Suprapubic skin (tissue), 4 donors: ENCODE measurements around the gene TRIM44. TPM values are rescaled to one million over a fixed set of nuclear protein-coding genes. Genes with fewer than 3 reads are reported as not detected.

Experiments
- DNase-seq, 2 donors: peaks; one replicate each; pipeline ENCODE4 v3.0.0-alpha.2; 2019; ENCODE audit warnings: low spot score in 2 of 2
- H3K27ac ChIP-seq: fragments of 200-600 bp; sonication (generic); one replicate; pipeline ENCODE4 v1.5.1; 2019
- H3K27me3 ChIP-seq: fragments of 200-600 bp; sonication (generic); one replicate; pipeline ENCODE4 v1.5.1; 2019
- H3K36me3 ChIP-seq: fragments of 200-600 bp; sonication (generic); one replicate; pipeline ENCODE4 v1.5.1; 2019
- H3K4me1 ChIP-seq: fragments of 200-600 bp; sonication (generic); one replicate; pipeline ENCODE4 v1.5.1; 2019
- H3K4me3 ChIP-seq: fragments of 200-600 bp; sonication (generic); one replicate; pipeline ENCODE4 v1.5.1; 2019; ENCODE audit warnings: mild to moderate bottlenecking
- H3K9me3 ChIP-seq: fragments of 200-600 bp; sonication (generic); one replicate; pipeline ENCODE4 v1.5.1; 2019
- CTCF ChIP-seq, 2 donors: fragments of 200-600 bp in 1 of 2; fragments of 450-650 bp in 1 of 2; sonication (generic) in 1 of 2; IDR thresholded peaks; one replicate each; pipeline ENCODE4 v1.5.1; 2016 to 2019; ENCODE audit warnings: antibody characterized with exemption in 2 of 2, mild to moderate bottlenecking in 1 of 2, moderate library complexity in 1 of 2
- EP300 ChIP-seq: sonication (generic); formaldehyde crosslinking; IDR thresholded peaks from one replicate; pipeline ENCODE4 v1.6.1; 2017; ENCODE audit warnings: antibody characterized with exemption
- POLR2A ChIP-seq, 2 donors: fragments of 450-650 bp; IDR thresholded peaks; one replicate each; pipeline ENCODE4 v1.6.1; 2017; ENCODE audit warnings: antibody characterized with exemption in 2 of 2, mild to moderate bottlenecking in 2 of 2, moderate library complexity in 2 of 2
- POLR2AphosphoS5 ChIP-seq, 3 donors: sonication (generic); formaldehyde crosslinking; IDR thresholded peaks; one replicate each; pipeline ENCODE4 v1.6.1; 2017; ENCODE audit warnings: antibody characterized with exemption in 3 of 3
- WGBS: methylation state at CpG from one replicate; pipeline ENCODE4 v1.1.5; 2018; 5-methylcytosine and 5-hydroxymethylcytosine counted together
- total RNA-seq, 4 donors: library from RNA; depleted of rRNA; stranded (reverse); fragments of >200 nt; gene quantifications; one replicate each; pipeline ENCODE4 v1.1.0, GENCODE V29; 2016

TRIM44 gene
- total RNA-seq, 4 donors from 2014 or later, result 21.3 to 55.7 (median 31.3) TPM

GRCh38 chr11:35794850-35795249, 132.3 kb downstream of the TRIM44 start:
- Histone ChIP-seq H3K4me3 (no peak overlapping the region), H3K9me3 (no peaks in the 10 kb centered on the region), H3K4me1 (peaks cover 18% of the 10 kb centered on the region), H3K27me3 (no peaks in the 10 kb centered on the region), H3K27ac (no peak overlapping the region), H3K36me3 (no peaks in the 10 kb centered on the region)
- WGBS, result 65% methylated on average over 3 of the region's 3 CpGs
- TF ChIP-seq CTCF (IDR thresholded peaks at IDR 0.05), result no peak
- no peak for TF ChIP-seq EP300
- TF ChIP-seq POLR2A (IDR thresholded peaks at IDR 0.05), result no peak
- TF ChIP-seq POLR2AphosphoS5 (IDR thresholded peaks at IDR 0.05), result no peak
- DNase-seq, result no peak

GRCh38 chr11:35796562-35796961, 134.0 kb downstream of the TRIM44 start:
- Histone ChIP-seq H3K27me3 (no peaks in the 10 kb centered on the region), H3K4me1 (peaks cover 18% of the 10 kb centered on the region), H3K36me3 (no peaks in the 10 kb centered on the region), H3K4me3 (no peak overlapping the region), H3K27ac (no peak overlapping the region), H3K9me3 (no peaks in the 10 kb centered on the region)
- TF ChIP-seq EP300 (no peak), POLR2AphosphoS5 (IDR thresholded peaks at IDR 0.05) (no peak), CTCF (IDR thresholded peaks at IDR 0.05) (no peak), POLR2A (IDR thresholded peaks at IDR 0.05) (no peak)
- DNase-seq, result no peak
- WGBS, result 34% methylated on average over 3 of the region's 3 CpGs

- Histone ChIP-seq H3K4me1 (peaks cover 26% of the 10 kb centered on the region), H3K9me3 (no peaks in the 10 kb centered on the region), H3K36me3 (no peaks in the 10 kb centered on the region), H3K4me3 (no peak overlapping the region), H3K27me3 (no peaks in the 10 kb centered on the region), H3K27ac (no peak overlapping the region)
- no peak for TF ChIP-seq POLR2AphosphoS5 (IDR thresholded peaks at IDR 0.05)
- no peak for TF ChIP-seq EP300
- no peak for TF ChIP-seq POLR2A (IDR thresholded peaks at IDR 0.05)
- TF ChIP-seq CTCF (IDR thresholded peaks at IDR 0.05), result no peak
- DNase-seq, result no peak
These were observed 135.8 kb downstream of the TRIM44 start for GRCh38 chr11:35798423-35798822.

- Histone ChIP-seq H3K9me3 (no peaks in the 10 kb centered on the region), H3K36me3 (no peaks in the 10 kb centered on the region), H3K27me3 (no peaks in the 10 kb centered on the region), H3K4me3 (no peak overlapping the region), H3K4me1 (peaks cover 26% of the 10 kb centered on the region), H3K27ac (no peak overlapping the region)
- DNase-seq, result no peak
- TF ChIP-seq POLR2A (IDR thresholded peaks at IDR 0.05), result no peak
- TF ChIP-seq CTCF (IDR thresholded peaks at IDR 0.05), result no peak
- TF ChIP-seq POLR2AphosphoS5 (IDR thresholded peaks at IDR 0.05), result no peak
- TF ChIP-seq EP300, result no peak
- 54% methylated on average over 1 of the region's 1 CpG for WGBS
These were observed 136.4 kb downstream of the TRIM44 start for GRCh38 chr11:35798983-35799382.

- H3K4me1 ChIP-seq, result peaks cover 33% of the 10 kb centered on the region
- H3K27ac ChIP-seq, result no peak overlapping the region
- no peak for TF ChIP-seq CTCF (IDR thresholded peaks at IDR 0.05)
- no peak for TF ChIP-seq POLR2A (IDR thresholded peaks at IDR 0.05)
- no peak for TF ChIP-seq EP300
- no peak for TF ChIP-seq POLR2AphosphoS5 (IDR thresholded peaks at IDR 0.05)
- DNase-seq, result no peak
- H3K36me3 ChIP-seq, result no peaks in the 10 kb centered on the region
- H3K9me3 ChIP-seq, result no peaks in the 10 kb centered on the region
- H3K4me3 ChIP-seq, result no peak overlapping the region
- WGBS, result 89% methylated on average over 3 of the region's 3 CpGs
- H3K27me3 ChIP-seq, result no peaks in the 10 kb centered on the region
These were observed 137.1 kb downstream of the TRIM44 start for GRCh38 chr11:35799655-35800054.
